Subcutaneous adipose tissue (tissue), 4 donors: Measurements from ENCODE around the gene TOR1B. TPM values are rescaled to one million over a fixed set of nuclear protein-coding genes. Genes with fewer than 3 reads are reported as not detected.

Source experiments
- CTCF ChIP-seq: fragments of 450-650 bp; IDR thresholded peaks from one replicate; pipeline ENCODE4 v1.5.1; 2016; ENCODE audit warnings: low read depth, mild to moderate bottlenecking, control low read depth, antibody characterized with exemption, moderate library complexity
- total RNA-seq, 4 donors: library from RNA; depleted of rRNA; stranded (reverse); fragments of >200 nt; gene quantifications; one replicate each; pipeline ENCODE4 v1.1.0, GENCODE V29; 2016

The TOR1B gene
- total RNA-seq, 4 donors from 2014 or later = 15.8 to 32.3 (median 28.0) TPM

- no peak for TF ChIP-seq CTCF
These were observed 20.0 kb downstream of the TOR1B start for GRCh38 chr9:129822898-129823541.

- no peak for TF ChIP-seq CTCF
These were observed 20.6 kb downstream of the TOR1B start for GRCh38 chr9:129823542-129823934.

GRCh38 chr9:129823935-129824601 is 21.1 kb downstream of the TOR1B start, which contains the start of gene TOR1A:
TSS of gene TOR1A (minus strand) at chr9:129824136. CDS start at chr9:129824085, 51 bp downstream.
- TF ChIP-seq CTCF = no peak

- no peak for TF ChIP-seq CTCF
These were observed 23.4 kb downstream of the TOR1B start for GRCh38 chr9:129826344-129826743.

- TF ChIP-seq CTCF = no peak
These were observed 23.8 kb downstream of the TOR1B start for GRCh38 chr9:129826759-129827158.

GRCh38 chr9:129828051-129828450 is 25.1 kb downstream of the TOR1B start:
- no peak for TF ChIP-seq CTCF

- TF ChIP-seq CTCF = no peak
These were observed 26.0 kb downstream of the TOR1B start for GRCh38 chr9:129828969-129829368.
